ENCODE measurements around the gene SIT1. TPM values are rescaled to one million over a fixed set of nuclear protein-coding genes. Genes with fewer than 3 reads are reported as not detected.

Gene SIT1
- total RNA-seq, 2 experiments from 2014 or later, result 18.4 to 19.2 TPM

GRCh38 chr9:35679091-35679490 lies 28.4 kb upstream of the SIT1 start:
- Histone ChIP-seq H3K36me3 (ENCODE audit: insufficient read depth, low read length) (no peaks in the 10 kb centered on the region), H3K4me3 (ENCODE audit: low read length) (no peak overlapping the region), H3K9me3 (ENCODE audit: control insufficient read depth in 1 of 2, insufficient read depth in 1 of 2, low read length in 2 of 2) (no peaks in the 10 kb centered on the region), H3K4me1 (ENCODE audit: insufficient read depth, low read length) (peaks cover 15% of the 10 kb centered on the region), H3K27ac (ENCODE audit: low read depth in 1 of 2, low read length in 2 of 2) (no peak overlapping the region), H3K27me3 (ENCODE audit: control insufficient read depth in 1 of 2, insufficient read depth in 2 of 2, low read length in 2 of 2) (peaks cover 0 to 6% of the 10 kb centered on the region in 2 experiments)
- POLR2A ChIA-PET, result no interaction called here
- no peak for ATAC-seq (ENCODE audit: poor library complexity)
- no peaks in the 10 kb centered on the region for H3K36me3 Mint-ChIP-seq (ENCODE audit: low read depth)
- no peak overlapping the region for H3K27ac Mint-ChIP-seq
- H3K4me3 Mint-ChIP-seq, result no peak overlapping the region
- CTCF ChIA-PET, result no interaction called here
- TF ChIP-seq CTCF (IDR thresholded peaks at IDR 0.05), result no peak
- intact Hi-C loops (cut with DNase I, micrococcal nuclease), result no loop called here
- DNase-seq, result no peak
- H3K4me1 Mint-ChIP-seq (ENCODE audit: low read depth), result peaks cover 15% of the 10 kb centered on the region
- no peaks in the 10 kb centered on the region for H3K9me3 Mint-ChIP-seq
- H3K27me3 Mint-ChIP-seq, result peaks cover 10% of the 10 kb centered on the region

- peaks cover 15% of the 10 kb centered on the region for H3K4me1 ChIP-seq (ENCODE audit: insufficient read depth, low read length)
- H3K9me3 ChIP-seq (ENCODE audit: control insufficient read depth in 1 of 2, insufficient read depth in 1 of 2, low read length in 2 of 2), result no peaks in the 10 kb centered on the region
- Mint-ChIP-seq H3K4me3 (peak overlapping the region; percentile 80), H3K27ac (no peak overlapping the region), H3K9me3 (no peaks in the 10 kb centered on the region), H3K4me1 (ENCODE audit: low read depth) (peaks cover 15% of the 10 kb centered on the region), H3K27me3 (peaks cover 10% of the 10 kb centered on the region), H3K36me3 (ENCODE audit: low read depth) (no peaks in the 10 kb centered on the region)
- no peak overlapping the region for H3K27ac ChIP-seq (ENCODE audit: low read depth in 1 of 2, low read length in 2 of 2)
- CTCF ChIA-PET, result interaction anchor here (0.6 to 2.5 kb wide), 3 partner anchors 10 to 72 kb away, joined by 3 to 9 read pairs (median 4); partner anchors contain the start of gene ARHGEF39
- peak in 5 of 14 experiments; percentile 13 to 59 (median 36) for DNase-seq
- no peaks in the 10 kb centered on the region for H3K36me3 ChIP-seq (ENCODE audit: insufficient read depth, low read length)
- H3K27me3 ChIP-seq (ENCODE audit: control insufficient read depth in 1 of 2, insufficient read depth in 2 of 2, low read length in 2 of 2), result peaks cover 0 to 6% of the 10 kb centered on the region in 2 experiments
- intact Hi-C loops (cut with DNase I, micrococcal nuclease), result no loop called here
- POLR2A ChIA-PET, result interaction anchor here (0.7 to 2.9 kb wide), 6 partner anchors 10 to 56 kb away, joined by 3 to 11 read pairs (median 5); partner anchors contain the start of genes ARHGEF39, CCDC107, CREB3 and TLN1
- no peak for TF ChIP-seq CTCF (IDR thresholded peaks at IDR 0.05)
- ATAC-seq (ENCODE audit: poor library complexity), result peak; percentile 60
- H3K4me3 ChIP-seq (ENCODE audit: low read length), result peak overlapping the region; percentile 58
Observed at GRCh38 chr9:35675732-35676392, 25.1 kb upstream of the SIT1 start.

- H3K4me1 ChIP-seq (ENCODE audit: insufficient read depth, low read length), result peaks cover 15% of the 10 kb centered on the region
- peak overlapping the region; percentile 58 for H3K4me3 ChIP-seq (ENCODE audit: low read length)
- H3K27me3 ChIP-seq (ENCODE audit: control insufficient read depth in 1 of 2, insufficient read depth in 2 of 2, low read length in 2 of 2), result peaks cover 0 to 6% of the 10 kb centered on the region in 2 experiments
- TF ChIP-seq CTCF (IDR thresholded peaks at IDR 0.05), result no peak
- peak overlapping the region; percentile 78 for H3K4me3 Mint-ChIP-seq
- H3K9me3 Mint-ChIP-seq, result no peaks in the 10 kb centered on the region
- DNase-seq (no peak), ATAC-seq (ENCODE audit: poor library complexity) (no peak)
- H3K36me3 ChIP-seq (ENCODE audit: insufficient read depth, low read length), result no peaks in the 10 kb centered on the region
- peaks cover 15% of the 10 kb centered on the region for H3K4me1 Mint-ChIP-seq (ENCODE audit: low read depth)
- H3K9me3 ChIP-seq (ENCODE audit: control insufficient read depth in 1 of 2, insufficient read depth in 1 of 2, low read length in 2 of 2), result no peaks in the 10 kb centered on the region
- no peak overlapping the region for H3K27ac ChIP-seq (ENCODE audit: low read depth in 1 of 2, low read length in 2 of 2)
- ChIA-PET POLR2A (interaction anchor here (0.7 to 2.9 kb wide), 5 partner anchors 10 to 57 kb away, joined by 3 to 11 read pairs (median 6); partner anchors contain the start of genes ARHGEF39, CCDC107, CREB3 and TLN1), CTCF (interaction anchor here (0.9 to 2.5 kb wide), 3 partner anchors 17 to 71 kb away, joined by 3 to 9 read pairs (median 4); partner anchors contain the start of genes CCDC107 and RMRP)
- H3K27ac Mint-ChIP-seq, result no peak overlapping the region
- no peaks in the 10 kb centered on the region for H3K36me3 Mint-ChIP-seq (ENCODE audit: low read depth)
- H3K27me3 Mint-ChIP-seq, result peaks cover 10% of the 10 kb centered on the region
- intact Hi-C loops (cut with DNase I, micrococcal nuclease), result no loop called here
Observed at GRCh38 chr9:35675204-35675603, 24.5 kb upstream of the SIT1 start.

Data from CD4-positive, alpha-beta T cell (primary cell).